GM23338 (cell line): Measurements from ENCODE around the gene OTUD7B. TPM values are rescaled to one million over a fixed set of nuclear protein-coding genes. Genes with fewer than 3 reads are reported as not detected.
A peak's percentile ranks its signal among the peaks of the same experiment; 100 is the strongest.

ENCODE experiments used
- ATAC-seq: fragments of 200-7000 bp; cut with Tn5 transposase; 3 replicates; pipeline ENCODE4 v1.9.1; 2020
- DNase-seq: peaks from one replicate; pipeline ENCODE4 v3.0.0-alpha.2; 2015; ENCODE audit warnings: low spot score
- H2AFZ ChIP-seq: fragments of 200-600 bp; sonication (generic); 2 replicates; pipeline ENCODE4 v1.8.0; 2016; ENCODE audit warnings: antibody characterized with exemption, mild to moderate bottlenecking, moderate library complexity
- H3F3A ChIP-seq: fragments of 200-600 bp; sonication (generic); replicated peaks from 2 replicates; pipeline ENCODE4 v1.8.0; 2017; ENCODE audit warnings: antibody characterized with exemption, mixed run types, low read depth
- H3K27ac ChIP-seq: fragments of 200-600 bp; sonication (generic); 2 replicates; pipeline ENCODE4 v1.6.1; 2016; ENCODE audit warnings: low read depth
- H3K27me3 ChIP-seq: fragments of 200-600 bp; sonication (generic); 2 replicates; pipeline ENCODE4 v1.8.0; 2016; ENCODE audit warnings: mild to moderate bottlenecking, mixed run types, moderate library complexity; ENCODE audit not compliant: insufficient read depth
- H3K36me3 ChIP-seq: fragments of 200-600 bp; sonication (generic); 2 replicates; pipeline ENCODE4 v1.8.0; 2016; ENCODE audit warnings: mild to moderate bottlenecking; ENCODE audit not compliant: insufficient read depth
- H3K4me1 ChIP-seq: fragments of 200-600 bp; sonication (generic); 2 replicates; pipeline ENCODE4 v1.8.0; 2016; ENCODE audit warnings: mild to moderate bottlenecking, moderate library complexity; ENCODE audit not compliant: insufficient read depth
- H3K4me2 ChIP-seq: fragments of 200-600 bp; sonication (generic); 2 replicates; pipeline ENCODE4 v1.7.1; 2017; ENCODE audit warnings: mixed run types
- H3K4me3 ChIP-seq: fragments of 200-600 bp; sonication (generic); 2 replicates; pipeline ENCODE4 v1.6.1; 2016; ENCODE audit warnings: mixed run types
- H3K79me2 ChIP-seq: fragments of 200-600 bp; sonication (generic); replicated peaks from 2 replicates; pipeline ENCODE4 v1.8.0; 2017; ENCODE audit warnings: mild to moderate bottlenecking; ENCODE audit not compliant: insufficient read depth
- H3K9me2 ChIP-seq: fragments of 200-600 bp; sonication (generic); 2 replicates; pipeline ENCODE4 v1.8.0; 2017; ENCODE audit not compliant: insufficient read depth
- H4K20me1 ChIP-seq: fragments of 200-600 bp; sonication (generic); replicated peaks from 2 replicates; pipeline ENCODE4 v1.8.0; 2017; ENCODE audit warnings: mild to moderate bottlenecking; ENCODE audit not compliant: insufficient read depth
- H3K27ac Mint-ChIP-seq: 2 replicates; pipeline ENCODE4 v1.8.0; 2020; ENCODE audit warnings: inconsistent platforms, mild to moderate bottlenecking, moderate library complexity, mixed read lengths
- H3K27me3 Mint-ChIP-seq: 3 replicates; pipeline ENCODE4 v1.8.0; 2022; ENCODE audit warnings: low read depth, mild to moderate bottlenecking, moderate library complexity, mixed read lengths, inconsistent platforms; ENCODE audit not compliant: insufficient read depth, poor library complexity
- H3K36me3 Mint-ChIP-seq: 3 replicates; pipeline ENCODE4 v1.8.0; 2021; ENCODE audit warnings: low read depth, mild to moderate bottlenecking, inconsistent platforms, moderate library complexity, mixed read lengths
- H3K4me1 Mint-ChIP-seq: 3 replicates; pipeline ENCODE4 v1.8.0; 2020; ENCODE audit warnings: mild to moderate bottlenecking, inconsistent platforms, mixed read lengths
- H3K4me3 Mint-ChIP-seq: 3 replicates; pipeline ENCODE4 v1.8.0; 2021; ENCODE audit warnings: moderate library complexity, mild to moderate bottlenecking, inconsistent platforms, mixed read lengths
- H3K9me3 Mint-ChIP-seq: 3 replicates; pipeline ENCODE4 v1.8.0; 2020; ENCODE audit warnings: moderate library complexity, mild to moderate bottlenecking, inconsistent platforms, mixed read lengths
- CREB1 ChIP-seq: fragments of 250-450 bp; sonication (Bioruptor Pico); IDR thresholded peaks from 2 replicates; pipeline ENCODE4 v1.5.0; 2020; ENCODE audit warnings: low read depth, mild to moderate bottlenecking, moderate library complexity
- EZH2 ChIP-seq: fragments of 200-600 bp; sonication (generic); IDR thresholded peaks from one replicate; pipeline ENCODE4 v1.8.0; 2017; ENCODE audit warnings: antibody characterized with exemption, mild to moderate bottlenecking, low read depth; ENCODE audit not compliant: unreplicated experiment
- EZH2phosphoT487 ChIP-seq: fragments of 200-600 bp; sonication (generic); IDR thresholded peaks from one replicate; pipeline ENCODE4 v1.8.1; 2018; ENCODE audit warnings: antibody characterized with exemption; ENCODE audit not compliant: unreplicated experiment
- JUNB ChIP-seq: IDR thresholded peaks from one replicate; pipeline ENCODE4 v1.6.1; 2016; ENCODE audit warnings: antibody characterized with exemption; ENCODE audit not compliant: unreplicated experiment
- NANOG ChIP-seq: IDR thresholded peaks from 2 replicates; pipeline ENCODE4 v1.6.1; 2016; ENCODE audit warnings: antibody characterized with exemption, borderline replicate concordance
- POLR2AphosphoS5 ChIP-seq: IDR thresholded peaks from 2 replicates; pipeline ENCODE4 v1.6.1; 2016; ENCODE audit warnings: antibody characterized with exemption, low read depth
- STAT1 ChIP-seq: IDR thresholded peaks from one replicate; pipeline ENCODE4 v1.6.1; 2016; ENCODE audit warnings: antibody characterized with exemption; ENCODE audit not compliant: unreplicated experiment
- ZNF114 ChIP-seq: fragments of 250-450 bp; sonication (Bioruptor Pico); IDR thresholded peaks from 2 replicates; pipeline ENCODE4 v1.5.0; 2020; ENCODE audit warnings: mild to moderate bottlenecking, moderate library complexity
- ZNF331 ChIP-seq: fragments of 250-450 bp; sonication (Bioruptor Pico); IDR thresholded peaks from 2 replicates; pipeline ENCODE4 v1.5.0; 2020; ENCODE audit warnings: low read depth, mild to moderate bottlenecking, moderate library complexity
- polyA plus RNA-seq: library from polyadenylated mRNA; unstranded; fragments of >200 nt; fragmentation: Nextera tagmentation; extraction: Ambion mirVana; gene quantifications from 2 replicates; pipeline ENCODE4 v1.2.1, GENCODE V29; 2016
- total RNA-seq: library from RNA; depleted of rRNA; stranded (reverse); fragments of >200 nt; shearing (Covaris generic); gene quantifications from 2 replicates; pipeline ENCODE4 v1.2.3, GENCODE V29; 2014
- TF ChIP-seq, protein P1 (sequence below): fragments of 250-450 bp; sonication (Bioruptor Pico); IDR thresholded peaks from 2 replicates; pipeline ENCODE4 v1.5.0; 2020; ENCODE audit warnings: mild to moderate bottlenecking, moderate library complexity
- TF ChIP-seq, protein P2 (sequence below), 2 experiments: fragments of 200-600 bp in 1 of 2; sonication (generic) in 1 of 2; conservative IDR thresholded peaks; 2 replicates each; pipeline versions ENCODE4 v1.5.1 to v1.6.1; 2016 to 2017; ENCODE audit warnings: antibody characterized with exemption in 2 of 2, low read depth in 2 of 2, mild to moderate bottlenecking in 2 of 2, moderate library complexity in 1 of 2
- TF ChIP-seq, protein P3 (sequence below): IDR thresholded peaks from one replicate; pipeline ENCODE4 v1.6.1; 2018; ENCODE audit warnings: antibody characterized with exemption; ENCODE audit not compliant: unreplicated experiment
- TF ChIP-seq, protein P4 (sequence below): IDR thresholded peaks from 2 replicates; pipeline ENCODE4 v1.6.1; 2016; ENCODE audit warnings: antibody characterized with exemption

OTUD7B gene
- total and polyA plus RNA-seq, 2 experiments from 2014 or later, result 3.7 to 9.9 TPM

GRCh38 chr1:150015651-150016131 lies 5.2 kb upstream of the OTUD7B start:
- no peaks in the 10 kb centered on the region for H4K20me1 ChIP-seq
- H3K4me1 ChIP-seq, result peaks cover 7% of the 10 kb centered on the region; the same call in 1 of the 2 replicates
- Mint-ChIP-seq H3K9me3 (no peaks in the 10 kb centered on the region), H3K4me3 (no peak overlapping the region), H3K27me3 (peaks cover 4% of the 10 kb centered on the region), H3K36me3 (no peaks in the 10 kb centered on the region), H3K4me1 (peaks cover 15% of the 10 kb centered on the region; the same call in 2 of the 3 replicates), H3K27ac (no peak overlapping the region)
- H3K79me2 ChIP-seq, result no peaks in the 10 kb centered on the region
- no peak for DNase-seq
- TF ChIP-seq EZH2 (no peak), ZNF331 (CRISPR knock-in tag) (no peak), CREB1 (CRISPR knock-in tag) (no peak), ZNF114 (no peak), STAT1 (no peak), EZH2phosphoT487 (no peak), JUNB (no peak), NANOG (no peak), POLR2AphosphoS5 (no peak)
- TF ChIP-seq, protein P1, sequence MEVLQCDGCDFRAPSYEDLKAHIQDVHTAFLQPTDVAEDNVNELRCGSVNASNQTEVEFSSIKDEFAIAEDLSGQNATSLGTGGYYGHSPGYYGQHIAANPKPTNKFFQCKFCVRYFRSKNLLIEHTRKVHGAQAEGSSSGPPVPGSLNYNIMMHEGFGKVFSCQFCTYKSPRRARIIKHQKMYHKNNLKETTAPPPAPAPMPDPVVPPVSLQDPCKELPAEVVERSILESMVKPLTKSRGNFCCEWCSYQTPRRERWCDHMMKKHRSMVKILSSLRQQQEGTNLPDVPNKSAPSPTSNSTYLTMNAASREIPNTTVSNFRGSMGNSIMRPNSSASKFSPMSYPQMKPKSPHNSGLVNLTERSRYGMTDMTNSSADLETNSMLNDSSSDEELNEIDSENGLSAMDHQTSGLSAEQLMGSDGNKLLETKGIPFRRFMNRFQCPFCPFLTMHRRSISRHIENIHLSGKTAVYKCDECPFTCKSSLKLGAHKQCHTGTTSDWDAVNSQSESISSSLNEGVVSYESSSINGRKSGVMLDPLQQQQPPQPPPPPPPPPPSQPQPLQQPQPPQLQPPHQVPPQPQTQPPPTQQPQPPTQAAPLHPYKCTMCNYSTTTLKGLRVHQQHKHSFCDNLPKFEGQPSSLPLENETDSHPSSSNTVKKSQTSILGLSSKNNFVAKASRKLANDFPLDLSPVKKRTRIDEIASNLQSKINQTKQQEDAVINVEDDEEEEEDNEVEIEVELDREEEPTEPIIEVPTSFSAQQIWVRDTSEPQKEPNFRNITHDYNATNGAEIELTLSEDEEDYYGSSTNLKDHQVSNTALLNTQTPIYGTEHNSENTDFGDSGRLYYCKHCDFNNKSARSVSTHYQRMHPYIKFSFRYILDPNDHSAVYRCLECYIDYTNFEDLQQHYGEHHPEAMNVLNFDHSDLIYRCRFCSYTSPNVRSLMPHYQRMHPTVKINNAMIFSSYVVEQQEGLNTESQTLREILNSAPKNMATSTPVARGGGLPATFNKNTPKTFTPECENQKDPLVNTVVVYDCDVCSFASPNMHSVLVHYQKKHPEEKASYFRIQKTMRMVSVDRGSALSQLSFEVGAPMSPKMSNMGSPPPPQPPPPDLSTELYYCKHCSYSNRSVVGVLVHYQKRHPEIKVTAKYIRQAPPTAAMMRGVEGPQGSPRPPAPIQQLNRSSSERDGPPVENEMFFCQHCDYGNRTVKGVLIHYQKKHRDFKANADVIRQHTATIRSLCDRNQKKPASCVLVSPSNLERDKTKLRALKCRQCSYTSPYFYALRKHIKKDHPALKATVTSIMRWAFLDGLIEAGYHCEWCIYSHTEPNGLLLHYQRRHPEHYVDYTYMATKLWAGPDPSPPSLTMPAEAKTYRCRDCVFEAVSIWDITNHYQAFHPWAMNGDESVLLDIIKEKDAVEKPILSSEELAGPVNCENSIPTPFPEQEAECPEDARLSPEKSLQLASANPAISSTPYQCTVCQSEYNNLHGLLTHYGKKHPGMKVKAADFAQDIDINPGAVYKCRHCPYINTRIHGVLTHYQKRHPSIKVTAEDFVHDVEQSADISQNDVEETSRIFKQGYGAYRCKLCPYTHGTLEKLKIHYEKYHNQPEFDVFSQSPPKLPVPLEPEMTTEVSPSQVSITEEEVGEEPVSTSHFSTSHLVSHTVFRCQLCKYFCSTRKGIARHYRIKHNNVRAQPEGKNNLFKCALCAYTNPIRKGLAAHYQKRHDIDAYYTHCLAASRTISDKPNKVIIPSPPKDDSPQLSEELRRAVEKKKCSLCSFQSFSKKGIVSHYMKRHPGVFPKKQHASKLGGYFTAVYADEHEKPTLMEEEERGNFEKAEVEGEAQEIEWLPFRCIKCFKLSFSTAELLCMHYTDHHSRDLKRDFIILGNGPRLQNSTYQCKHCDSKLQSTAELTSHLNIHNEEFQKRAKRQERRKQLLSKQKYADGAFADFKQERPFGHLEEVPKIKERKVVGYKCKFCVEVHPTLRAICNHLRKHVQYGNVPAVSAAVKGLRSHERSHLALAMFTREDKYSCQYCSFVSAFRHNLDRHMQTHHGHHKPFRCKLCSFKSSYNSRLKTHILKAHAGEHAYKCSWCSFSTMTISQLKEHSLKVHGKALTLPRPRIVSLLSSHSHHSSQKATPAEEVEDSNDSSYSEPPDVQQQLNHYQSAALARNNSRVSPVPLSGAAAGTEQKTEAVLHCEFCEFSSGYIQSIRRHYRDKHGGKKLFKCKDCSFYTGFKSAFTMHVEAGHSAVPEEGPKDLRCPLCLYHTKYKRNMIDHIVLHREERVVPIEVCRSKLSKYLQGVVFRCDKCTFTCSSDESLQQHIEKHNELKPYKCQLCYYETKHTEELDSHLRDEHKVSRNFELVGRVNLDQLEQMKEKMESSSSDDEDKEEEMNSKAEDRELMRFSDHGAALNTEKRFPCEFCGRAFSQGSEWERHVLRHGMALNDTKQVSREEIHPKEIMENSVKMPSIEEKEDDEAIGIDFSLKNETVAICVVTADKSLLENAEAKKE (CRISPR knock-in tag), result no peak
- TF ChIP-seq, protein P2, sequence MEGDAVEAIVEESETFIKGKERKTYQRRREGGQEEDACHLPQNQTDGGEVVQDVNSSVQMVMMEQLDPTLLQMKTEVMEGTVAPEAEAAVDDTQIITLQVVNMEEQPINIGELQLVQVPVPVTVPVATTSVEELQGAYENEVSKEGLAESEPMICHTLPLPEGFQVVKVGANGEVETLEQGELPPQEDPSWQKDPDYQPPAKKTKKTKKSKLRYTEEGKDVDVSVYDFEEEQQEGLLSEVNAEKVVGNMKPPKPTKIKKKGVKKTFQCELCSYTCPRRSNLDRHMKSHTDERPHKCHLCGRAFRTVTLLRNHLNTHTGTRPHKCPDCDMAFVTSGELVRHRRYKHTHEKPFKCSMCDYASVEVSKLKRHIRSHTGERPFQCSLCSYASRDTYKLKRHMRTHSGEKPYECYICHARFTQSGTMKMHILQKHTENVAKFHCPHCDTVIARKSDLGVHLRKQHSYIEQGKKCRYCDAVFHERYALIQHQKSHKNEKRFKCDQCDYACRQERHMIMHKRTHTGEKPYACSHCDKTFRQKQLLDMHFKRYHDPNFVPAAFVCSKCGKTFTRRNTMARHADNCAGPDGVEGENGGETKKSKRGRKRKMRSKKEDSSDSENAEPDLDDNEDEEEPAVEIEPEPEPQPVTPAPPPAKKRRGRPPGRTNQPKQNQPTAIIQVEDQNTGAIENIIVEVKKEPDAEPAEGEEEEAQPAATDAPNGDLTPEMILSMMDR (conservative IDR thresholded peaks at IDR 0.05; ENCODE audit: low read depth in 2 of 2), result no peak
- TF ChIP-seq, protein P3, sequence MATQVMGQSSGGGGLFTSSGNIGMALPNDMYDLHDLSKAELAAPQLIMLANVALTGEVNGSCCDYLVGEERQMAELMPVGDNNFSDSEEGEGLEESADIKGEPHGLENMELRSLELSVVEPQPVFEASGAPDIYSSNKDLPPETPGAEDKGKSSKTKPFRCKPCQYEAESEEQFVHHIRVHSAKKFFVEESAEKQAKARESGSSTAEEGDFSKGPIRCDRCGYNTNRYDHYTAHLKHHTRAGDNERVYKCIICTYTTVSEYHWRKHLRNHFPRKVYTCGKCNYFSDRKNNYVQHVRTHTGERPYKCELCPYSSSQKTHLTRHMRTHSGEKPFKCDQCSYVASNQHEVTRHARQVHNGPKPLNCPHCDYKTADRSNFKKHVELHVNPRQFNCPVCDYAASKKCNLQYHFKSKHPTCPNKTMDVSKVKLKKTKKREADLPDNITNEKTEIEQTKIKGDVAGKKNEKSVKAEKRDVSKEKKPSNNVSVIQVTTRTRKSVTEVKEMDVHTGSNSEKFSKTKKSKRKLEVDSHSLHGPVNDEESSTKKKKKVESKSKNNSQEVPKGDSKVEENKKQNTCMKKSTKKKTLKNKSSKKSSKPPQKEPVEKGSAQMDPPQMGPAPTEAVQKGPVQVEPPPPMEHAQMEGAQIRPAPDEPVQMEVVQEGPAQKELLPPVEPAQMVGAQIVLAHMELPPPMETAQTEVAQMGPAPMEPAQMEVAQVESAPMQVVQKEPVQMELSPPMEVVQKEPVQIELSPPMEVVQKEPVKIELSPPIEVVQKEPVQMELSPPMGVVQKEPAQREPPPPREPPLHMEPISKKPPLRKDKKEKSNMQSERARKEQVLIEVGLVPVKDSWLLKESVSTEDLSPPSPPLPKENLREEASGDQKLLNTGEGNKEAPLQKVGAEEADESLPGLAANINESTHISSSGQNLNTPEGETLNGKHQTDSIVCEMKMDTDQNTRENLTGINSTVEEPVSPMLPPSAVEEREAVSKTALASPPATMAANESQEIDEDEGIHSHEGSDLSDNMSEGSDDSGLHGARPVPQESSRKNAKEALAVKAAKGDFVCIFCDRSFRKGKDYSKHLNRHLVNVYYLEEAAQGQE, result no peak
- TF ChIP-seq, protein P4, sequence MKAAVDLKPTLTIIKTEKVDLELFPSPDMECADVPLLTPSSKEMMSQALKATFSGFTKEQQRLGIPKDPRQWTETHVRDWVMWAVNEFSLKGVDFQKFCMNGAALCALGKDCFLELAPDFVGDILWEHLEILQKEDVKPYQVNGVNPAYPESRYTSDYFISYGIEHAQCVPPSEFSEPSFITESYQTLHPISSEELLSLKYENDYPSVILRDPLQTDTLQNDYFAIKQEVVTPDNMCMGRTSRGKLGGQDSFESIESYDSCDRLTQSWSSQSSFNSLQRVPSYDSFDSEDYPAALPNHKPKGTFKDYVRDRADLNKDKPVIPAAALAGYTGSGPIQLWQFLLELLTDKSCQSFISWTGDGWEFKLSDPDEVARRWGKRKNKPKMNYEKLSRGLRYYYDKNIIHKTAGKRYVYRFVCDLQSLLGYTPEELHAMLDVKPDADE, result no peak
- no peaks in the 10 kb centered on the region for H3F3A ChIP-seq
- H3K9me2 ChIP-seq, result no peaks in the 10 kb centered on the region
- H3K27me3 ChIP-seq, result no peaks in the 10 kb centered on the region
- no peaks in the 10 kb centered on the region for H3K36me3 ChIP-seq
- no peak overlapping the region for H3K4me2 ChIP-seq
- H3K27ac ChIP-seq, result no peak overlapping the region
- ATAC-seq, result no peak
- H3K4me3 ChIP-seq, result no peak overlapping the region
- peak overlapping the region; percentile 78; the same call in 1 of the 2 replicates for H2AFZ ChIP-seq
